ENCODE measurements around the gene GNRHR.
A peak's percentile ranks its signal among the peaks of the same experiment; 100 is the strongest.

Gene GNRHR

GRCh38 chr4:67754288-67754687 is at the start of gene GNRHR:
Gene GNRHR (minus strand): TSS chr4:67754388. CDS start chr4:67754335, 53 bp downstream.
- no peak for TF ChIP-seq CTCF (IDR thresholded peaks at IDR 0.05; ENCODE audit: low read depth, low read length)
- DNase-seq (ENCODE audit: low read depth in 2 of 2), result no peak
- H3K4me3 ChIP-seq (replicated peaks in 1 of 2; ENCODE audit: low read depth in 2 of 2, low read length in 2 of 2), result no peak within 1 kb of the TSS

- TF ChIP-seq CTCF (IDR thresholded peaks at IDR 0.05; ENCODE audit: low read depth, low read length), result no peak
Observed at GRCh38 chr4:67796810-67797209, 42.6 kb upstream of the GNRHR start.

GRCh38 chr4:67790721-67791120 is 36.5 kb upstream of the GNRHR start:
- no peak for TF ChIP-seq CTCF (IDR thresholded peaks at IDR 0.05; ENCODE audit: low read depth, low read length)

More at GRCh38 chr4:67796810-67797209, 42.6 kb upstream of the GNRHR start:
- no peak for DNase-seq (ENCODE audit: low read depth in 2 of 2)
- no peak overlapping the region for H3K4me3 ChIP-seq (replicated peaks in 1 of 2; ENCODE audit: low read depth in 2 of 2, low read length in 2 of 2)

GRCh38 chr4:67787311-67787710 is 33.1 kb upstream of the GNRHR start:
- TF ChIP-seq CTCF (IDR thresholded peaks at IDR 0.05; ENCODE audit: low read depth, low read length), result no peak
- no peak overlapping the region for H3K4me3 ChIP-seq (replicated peaks in 1 of 2; ENCODE audit: low read depth in 2 of 2, low read length in 2 of 2)
- no peak for DNase-seq (ENCODE audit: low read depth in 2 of 2)

More at GRCh38 chr4:67790721-67791120, 36.5 kb upstream of the GNRHR start:
- no peak overlapping the region for H3K4me3 ChIP-seq (replicated peaks in 1 of 2; ENCODE audit: low read depth in 2 of 2, low read length in 2 of 2)
- no peak for DNase-seq (ENCODE audit: low read depth in 2 of 2)

GRCh38 chr4:67785528-67785927 is 31.3 kb upstream of the GNRHR start:
- no peak for TF ChIP-seq CTCF (IDR thresholded peaks at IDR 0.05; ENCODE audit: low read depth, low read length)
- no peak overlapping the region for H3K4me3 ChIP-seq (replicated peaks in 1 of 2; ENCODE audit: low read depth in 2 of 2, low read length in 2 of 2)
- peak in 1 of 2 donors; percentile 2 for DNase-seq (ENCODE audit: low read depth in 2 of 2)

- no peak for DNase-seq (ENCODE audit: low read depth in 2 of 2)
- TF ChIP-seq CTCF (IDR thresholded peaks at IDR 0.05; ENCODE audit: low read depth, low read length), result no peak
- H3K4me3 ChIP-seq (replicated peaks in 1 of 2; ENCODE audit: low read depth in 2 of 2, low read length in 2 of 2), result no peak overlapping the region
Observed at GRCh38 chr4:67779631-67780030, 25.4 kb upstream of the GNRHR start.

- TF ChIP-seq CTCF (IDR thresholded peaks at IDR 0.05; ENCODE audit: low read depth, low read length), result no peak
- DNase-seq (ENCODE audit: low read depth in 2 of 2), result no peak
- no peak overlapping the region for H3K4me3 ChIP-seq (replicated peaks in 1 of 2; ENCODE audit: low read depth in 2 of 2, low read length in 2 of 2)
Observed at GRCh38 chr4:67776746-67777145, 22.6 kb upstream of the GNRHR start.

Data from cardiac fibroblast (primary cell).